Mammary epithelial cell (primary cell): Measurements from ENCODE around the gene M1AP.

Experiments
- EZH2 ChIP-seq: IDR thresholded peaks from 2 replicates; pipeline ENCODE4 v1.6.1; 2012; ENCODE audit warnings: low read length, inconsistent platforms, borderline replicate concordance
- TF ChIP-seq, protein P1 (sequence below), 2 donors: IDR thresholded peaks in 1 of 2; conservative IDR thresholded peaks in 1 of 2; 2 replicates each; pipeline ENCODE4 v1.5.1; 2011 to 2012; ENCODE audit warnings: inconsistent platforms in 2 of 2, low read length in 2 of 2, mild to moderate bottlenecking in 2 of 2, control low read depth in 1 of 2, low read depth in 1 of 2; ENCODE audit not compliant: insufficient read depth in 1 of 2; ENCODE audit errors: extremely low read depth in 1 of 2

- TF ChIP-seq, protein P1, sequence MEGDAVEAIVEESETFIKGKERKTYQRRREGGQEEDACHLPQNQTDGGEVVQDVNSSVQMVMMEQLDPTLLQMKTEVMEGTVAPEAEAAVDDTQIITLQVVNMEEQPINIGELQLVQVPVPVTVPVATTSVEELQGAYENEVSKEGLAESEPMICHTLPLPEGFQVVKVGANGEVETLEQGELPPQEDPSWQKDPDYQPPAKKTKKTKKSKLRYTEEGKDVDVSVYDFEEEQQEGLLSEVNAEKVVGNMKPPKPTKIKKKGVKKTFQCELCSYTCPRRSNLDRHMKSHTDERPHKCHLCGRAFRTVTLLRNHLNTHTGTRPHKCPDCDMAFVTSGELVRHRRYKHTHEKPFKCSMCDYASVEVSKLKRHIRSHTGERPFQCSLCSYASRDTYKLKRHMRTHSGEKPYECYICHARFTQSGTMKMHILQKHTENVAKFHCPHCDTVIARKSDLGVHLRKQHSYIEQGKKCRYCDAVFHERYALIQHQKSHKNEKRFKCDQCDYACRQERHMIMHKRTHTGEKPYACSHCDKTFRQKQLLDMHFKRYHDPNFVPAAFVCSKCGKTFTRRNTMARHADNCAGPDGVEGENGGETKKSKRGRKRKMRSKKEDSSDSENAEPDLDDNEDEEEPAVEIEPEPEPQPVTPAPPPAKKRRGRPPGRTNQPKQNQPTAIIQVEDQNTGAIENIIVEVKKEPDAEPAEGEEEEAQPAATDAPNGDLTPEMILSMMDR (conservative IDR thresholded peaks at IDR 0.05 in 1 of 2, IDR thresholded peaks at IDR 0.05 in 1 of 2; ENCODE audit: extremely low read depth in 1 of 2, insufficient read depth in 1 of 2, low read depth in 1 of 2, low read length in 2 of 2), result no peak
- no peak for TF ChIP-seq EZH2
These were observed 111.8 kb downstream of the M1AP start for GRCh38 chr2:74536166-74536950.
